Medulla oblongata (tissue), 1 donor: ENCODE data around the gene CPA5.

Experiments
- DNase-seq: peaks from one replicate; pipeline ENCODE4 v3.0.0-alpha.2; 2015; ENCODE audit errors: extremely low spot score

The CPA5 gene

DNA sequence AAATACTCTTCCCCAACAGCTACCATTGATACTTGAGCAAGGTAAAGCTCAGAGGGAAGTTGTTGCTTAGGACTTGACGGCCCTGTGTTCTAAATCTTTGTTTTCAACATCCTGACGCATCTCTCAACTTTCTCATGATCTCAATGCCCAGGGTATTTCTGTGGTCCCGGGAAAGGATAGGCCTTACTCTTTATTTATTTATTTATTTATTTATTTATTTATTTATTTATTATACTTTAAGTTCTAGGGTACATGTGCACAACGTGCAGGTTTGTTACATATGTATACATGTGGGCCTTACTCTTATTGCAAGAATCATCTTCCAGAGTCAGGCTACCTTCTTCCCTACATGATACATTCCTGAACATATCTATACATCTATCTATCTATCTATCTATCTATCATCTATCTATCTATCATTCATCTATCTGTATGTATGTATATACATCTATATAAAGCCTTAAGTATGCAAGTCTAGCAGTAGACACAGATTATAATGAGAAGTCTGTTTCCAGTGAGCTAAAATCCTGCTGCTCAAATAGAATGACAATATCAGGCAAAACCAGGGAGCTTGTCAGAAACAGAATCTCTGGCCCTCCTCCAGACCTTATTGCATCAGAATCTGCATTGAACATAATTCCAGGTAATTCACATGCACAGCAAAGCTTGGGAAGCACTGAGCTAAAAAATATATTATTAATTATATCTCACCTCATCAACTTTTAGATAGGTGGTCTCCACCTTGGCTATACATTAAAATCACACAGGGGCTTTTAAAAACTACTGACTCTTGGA is 12.2 kb upstream of the CPA5 start:
- no peak for DNase-seq

DNA sequence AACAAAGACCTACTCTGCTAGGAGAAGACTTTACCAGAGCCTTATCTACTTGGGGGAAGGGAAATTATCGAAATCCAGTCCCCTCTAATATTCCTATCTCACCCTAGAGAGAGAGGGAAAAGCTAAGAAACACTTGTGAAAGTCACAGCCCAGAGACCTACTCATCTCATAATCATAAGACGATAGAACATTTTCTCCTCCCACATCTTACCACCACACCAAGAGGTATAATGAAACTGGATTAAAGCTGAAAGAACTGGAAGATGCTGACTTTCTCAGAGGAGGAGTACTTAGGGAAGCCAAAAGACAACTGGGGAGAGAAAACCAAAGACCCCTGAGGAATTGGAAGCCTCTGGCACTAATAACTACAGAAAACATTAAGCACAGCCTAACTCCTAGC is 10.8 kb upstream of the CPA5 start:
- no peak for DNase-seq

GRCh38 chr7:130334274-130334673 is 10.3 kb upstream of the CPA5 start:
- no peak for DNase-seq

GRCh38 chr7:130337410-130337971 is 7.1 kb upstream of the CPA5 start:
- no peak for DNase-seq

DNA sequence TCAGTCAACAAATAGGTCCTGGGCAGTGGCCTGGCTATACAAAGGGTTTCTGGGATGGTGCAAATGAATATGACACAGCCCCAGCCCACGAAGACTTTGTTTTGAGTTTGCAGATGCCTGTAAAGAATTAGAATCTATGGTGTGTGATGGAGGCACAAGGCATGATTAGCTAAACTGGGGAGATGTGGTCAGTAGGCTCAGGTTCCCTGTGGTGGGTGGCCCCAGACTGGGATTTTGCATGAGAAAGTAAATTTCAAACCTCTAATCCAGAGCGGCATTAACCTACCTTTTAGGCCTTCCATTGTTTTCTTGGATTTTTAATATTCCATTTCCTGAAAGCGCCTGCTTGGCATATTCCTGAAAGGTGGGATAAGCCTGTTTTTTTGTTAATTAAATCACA is 6.4 kb upstream of the CPA5 start:
- DNase-seq = no peak

DNA sequence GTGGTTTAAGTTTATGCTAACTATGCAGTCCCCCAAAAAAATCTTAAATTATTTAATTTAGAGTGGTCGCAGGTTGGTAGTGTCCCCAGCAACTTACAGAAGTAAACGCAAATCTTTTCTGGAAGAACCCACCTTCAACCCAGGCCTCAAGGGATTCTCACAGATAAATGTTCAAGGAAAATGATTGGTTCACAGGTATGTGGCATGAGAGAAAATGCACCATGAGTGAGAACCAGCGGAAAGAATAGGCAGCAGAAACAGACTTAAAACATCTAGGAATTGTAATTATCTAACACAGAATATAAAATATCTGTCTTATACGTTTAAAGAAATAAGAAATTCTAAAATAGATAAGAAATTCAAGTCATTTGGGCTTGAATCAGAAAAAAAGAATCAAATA is 2.7 kb upstream of the CPA5 start:
- no peak for DNase-seq

DNA sequence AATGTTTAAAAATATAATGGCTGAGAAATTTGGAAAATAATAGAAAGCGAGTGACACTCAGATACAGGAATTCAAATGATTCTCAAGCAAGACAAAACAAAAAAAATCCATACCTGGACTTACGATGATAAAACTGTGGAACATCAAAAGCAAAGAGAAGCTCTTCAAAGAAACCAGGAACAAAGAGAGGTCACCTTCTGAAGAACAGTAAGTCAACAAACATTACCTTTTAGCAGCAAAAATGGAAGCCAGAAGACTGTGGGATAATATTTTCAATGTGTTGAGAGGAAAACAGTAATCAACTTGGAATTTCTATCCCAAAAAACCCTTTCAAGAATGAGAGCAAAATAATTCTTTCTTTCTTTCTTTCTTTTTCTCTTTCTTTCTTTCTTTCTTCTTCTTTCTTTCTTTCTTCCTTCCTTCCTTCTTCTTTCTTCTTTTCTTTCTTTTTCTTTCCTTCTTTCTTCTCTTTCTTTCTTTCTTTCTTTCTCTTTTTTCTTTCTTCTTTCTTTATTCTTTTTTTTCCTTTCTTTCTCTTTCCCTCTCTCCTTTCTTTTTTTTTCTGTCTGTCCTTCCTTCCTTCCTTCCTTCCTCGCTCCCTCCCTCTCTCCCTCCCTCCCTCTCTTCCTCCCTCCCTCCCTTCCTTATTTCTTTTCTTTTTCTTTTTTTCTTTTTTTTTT is 1.8 kb upstream of the CPA5 start:
- no peak for DNase-seq

- peak; percentile 7 for DNase-seq
Measured at GRCh38 chr7:130345136-130345535, 520 bp downstream of the CPA5 start.

- DNase-seq = no peak
Measured at GRCh38 chr7:130345725-130346124, 1.1 kb downstream of the CPA5 start.

DNA sequence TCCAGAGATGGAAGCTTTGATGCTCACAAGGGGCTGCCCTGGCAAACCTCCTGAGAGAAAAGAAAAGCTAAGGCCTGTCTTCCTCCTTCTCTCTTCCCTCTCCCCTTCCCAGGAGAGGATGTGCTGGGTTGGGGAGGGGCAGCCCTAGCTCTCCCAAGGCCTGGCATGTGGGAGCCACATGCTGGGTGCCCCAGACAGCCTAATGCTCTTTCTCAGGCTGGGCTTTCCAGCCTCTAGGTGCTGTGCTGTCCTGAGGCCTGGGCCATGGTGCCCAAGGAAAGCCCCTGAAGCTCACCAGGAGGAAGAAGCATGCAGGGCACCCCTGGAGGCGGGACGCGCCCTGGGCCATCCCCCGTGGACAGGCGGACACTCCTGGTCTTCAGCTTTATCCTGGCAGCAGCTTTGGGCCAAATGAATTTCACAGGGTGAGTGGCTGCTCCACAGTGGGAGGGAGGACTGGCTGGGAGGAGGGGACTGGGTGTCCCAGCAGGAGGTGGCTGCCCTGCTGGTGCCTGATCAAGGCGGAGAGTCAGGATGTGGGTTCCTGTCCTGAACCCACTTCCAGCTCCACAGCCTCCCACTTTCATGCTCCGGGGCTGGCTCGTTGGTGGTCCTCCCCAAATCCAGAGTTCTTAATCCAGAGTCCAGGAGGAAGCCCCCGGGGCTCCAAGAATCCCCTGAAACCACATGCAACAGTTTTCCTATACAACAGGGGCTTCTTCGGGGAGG is 1.7 kb downstream of the CPA5 start:
- no peak for DNase-seq

- no peak for DNase-seq
Measured at GRCh38 chr7:130346941-130347340, 2.3 kb downstream of the CPA5 start.

DNA sequence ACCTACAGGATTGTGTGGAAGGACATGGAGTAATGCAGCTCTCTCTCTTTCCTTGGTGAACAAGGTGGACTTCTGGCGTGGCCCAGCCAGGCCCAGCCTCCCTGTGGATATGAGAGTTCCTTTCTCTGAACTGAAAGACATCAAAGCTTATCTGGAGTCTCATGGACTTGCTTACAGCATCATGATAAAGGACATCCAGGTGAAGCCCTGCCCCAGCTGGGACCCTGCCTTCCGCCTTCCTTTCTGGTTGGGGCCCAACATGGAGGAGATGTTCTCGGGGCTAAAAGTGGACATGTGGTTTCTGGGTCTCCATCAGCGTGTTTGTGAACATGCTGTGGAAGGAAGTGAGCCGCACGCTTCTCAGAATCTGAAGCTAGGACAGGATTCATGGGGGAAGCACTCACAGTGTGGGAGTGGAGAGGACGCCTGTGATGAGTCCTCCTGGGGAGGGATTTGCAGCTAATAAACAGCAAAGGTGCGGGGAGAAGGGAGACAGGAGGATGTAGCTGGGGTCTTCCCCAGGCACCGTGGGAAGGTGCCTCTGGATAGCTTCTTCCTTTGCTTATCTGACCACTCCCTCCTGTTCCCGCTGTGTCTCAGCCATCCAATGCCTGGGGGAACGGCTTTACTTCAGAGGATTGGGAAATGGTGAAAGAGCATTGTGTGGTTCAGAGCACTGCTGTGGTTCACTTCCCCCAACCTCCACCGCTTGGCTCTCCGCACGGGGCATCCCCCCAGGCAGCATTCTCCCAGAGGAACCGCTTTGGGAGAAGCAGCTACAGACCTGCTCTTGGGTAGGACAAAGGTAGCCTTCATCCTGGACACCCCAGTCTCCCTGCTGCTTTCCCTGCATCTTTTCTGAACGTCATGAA is 5.5 kb downstream of the CPA5 start:
- no peak for DNase-seq

GRCh38 chr7:130350945-130351790 is 6.6 kb downstream of the CPA5 start:
- DNase-seq = no peak

DNA sequence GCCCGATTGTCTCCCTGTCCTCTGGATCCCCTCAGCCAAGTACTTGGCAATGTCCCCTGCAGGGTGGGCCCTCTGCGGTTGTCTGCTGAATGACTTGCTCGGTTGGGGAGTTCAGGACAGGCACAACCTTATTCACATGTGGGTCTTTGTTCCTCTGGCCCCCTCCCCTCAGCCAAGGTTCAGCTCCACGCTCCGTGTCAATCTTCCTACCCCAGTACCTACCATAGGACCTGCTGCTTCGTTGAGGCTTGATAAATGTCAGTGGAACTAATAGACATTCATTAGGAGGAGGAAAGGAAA is 7.1 kb downstream of the CPA5 start:
- no peak for DNase-seq

- DNase-seq = no peak
Measured at GRCh38 chr7:130352194-130353074, 7.8 kb downstream of the CPA5 start.

DNA sequence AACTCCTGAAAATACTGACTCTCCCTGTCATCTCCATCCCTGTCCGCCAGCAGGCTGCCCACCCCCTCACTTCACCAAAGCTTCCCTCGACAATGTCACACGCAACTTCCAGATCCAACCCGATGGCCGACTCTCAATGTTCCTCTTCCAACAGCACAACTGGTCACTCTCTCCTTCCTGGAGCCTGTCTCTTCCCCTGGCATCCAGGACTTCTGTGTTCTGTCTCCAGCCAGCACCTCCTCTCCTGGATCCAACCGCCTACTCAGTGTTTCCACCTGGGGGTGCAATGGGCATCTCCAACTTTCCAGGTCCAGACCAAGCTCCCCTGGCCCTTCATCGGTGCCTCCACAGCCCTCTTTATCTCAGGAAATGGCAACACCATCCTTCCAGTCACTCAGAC is 8.6 kb downstream of the CPA5 start:
- no peak for DNase-seq

DNA sequence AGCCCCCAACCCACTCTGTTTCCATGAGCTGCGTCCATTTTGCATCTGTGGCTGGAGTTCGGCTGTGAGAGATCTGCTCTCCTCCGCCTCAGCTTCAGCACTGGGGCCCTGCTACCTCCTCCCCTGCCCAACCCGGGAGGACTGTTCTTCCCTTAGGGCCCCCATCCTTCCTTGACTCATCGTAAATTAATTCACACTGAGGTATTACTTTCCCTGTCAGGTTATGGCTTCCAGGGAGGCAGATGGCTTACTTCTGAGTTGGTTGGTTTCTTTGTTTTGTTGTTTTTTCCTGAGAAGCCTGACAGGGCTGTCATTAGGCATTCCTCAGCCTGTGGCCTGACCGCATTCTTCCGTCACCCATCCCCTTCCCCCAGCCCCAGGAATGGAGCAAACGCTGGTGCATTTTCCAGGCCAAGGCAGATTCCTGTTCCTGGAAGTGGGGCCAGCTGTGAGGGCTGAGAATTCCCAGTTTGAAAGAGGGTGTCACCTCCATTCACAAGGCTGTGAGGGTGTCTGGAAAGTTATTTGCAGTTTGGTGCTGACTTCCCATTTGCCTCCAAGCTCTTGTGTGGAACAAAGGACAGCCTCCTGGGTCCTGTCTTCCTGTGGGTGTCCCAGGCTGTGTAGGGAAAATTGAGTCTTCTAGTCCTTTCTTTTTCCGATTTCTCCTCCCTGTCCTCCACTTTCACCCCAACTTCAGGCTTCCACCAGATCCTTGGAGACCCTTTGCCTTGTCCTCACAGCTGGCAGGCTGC is 11.7 kb downstream of the CPA5 start:
- DNase-seq = no peak

DNA sequence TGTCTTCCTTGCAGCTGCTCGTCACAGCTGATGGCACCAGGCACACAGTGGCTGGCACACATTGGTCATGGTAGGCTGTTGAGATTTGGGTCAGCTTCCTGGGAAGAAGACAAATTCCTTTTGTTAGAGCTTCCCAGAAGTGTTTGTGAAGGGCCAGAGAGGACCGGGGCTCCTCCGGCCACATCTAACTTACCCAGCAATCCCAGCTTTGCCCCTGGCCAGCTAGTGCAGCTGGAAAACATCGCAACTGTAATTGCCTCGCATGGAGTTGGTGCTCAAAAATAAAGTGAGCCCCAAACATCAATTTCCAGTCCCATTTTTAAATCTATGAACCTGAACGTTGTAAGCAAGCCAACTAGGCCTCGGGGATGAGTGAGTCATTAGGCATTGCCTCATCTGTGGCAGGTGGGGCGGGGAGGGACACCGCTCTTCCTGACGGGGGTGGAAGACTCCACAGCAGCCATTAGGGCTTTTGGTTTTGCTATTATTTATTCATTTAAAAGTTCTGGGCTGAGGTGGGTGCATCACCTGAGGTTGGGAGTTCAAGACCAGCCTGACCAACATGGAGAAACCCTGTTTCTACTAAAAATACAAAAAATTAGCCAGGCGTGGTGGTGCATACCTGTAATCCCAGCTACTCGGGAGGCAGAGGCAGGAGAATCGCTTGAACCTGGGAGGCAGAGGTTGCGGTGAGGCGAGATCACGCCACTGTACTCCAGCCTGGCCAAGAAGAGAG is 12.4 kb downstream of the CPA5 start:
- peak; percentile 25 for DNase-seq
